SK-N-SH treated with all-trans-retinoic acid at 6 μM for 48 hours (cell line): Measurements from ENCODE around the gene OPHN1.

Experiments used
- BACH2 ChIP-seq: fragments of 250-450 bp; sonication (Bioruptor Pico); IDR thresholded peaks from 2 replicates; pipeline ENCODE4 v1.9.0; 2021; ENCODE audit warnings: mild to moderate bottlenecking, borderline replicate concordance
- OSR1 ChIP-seq: fragments of 250-450 bp; sonication (Bioruptor Pico); IDR thresholded peaks from 2 replicates; pipeline ENCODE4 v1.8.0; 2022; ENCODE audit warnings: moderate library complexity, mild to moderate bottlenecking, inconsistent platforms
- RARB ChIP-seq: fragments of 250-450 bp; sonication (Bioruptor Pico); IDR thresholded peaks from 2 replicates; pipeline ENCODE4 v1.8.0; 2021; ENCODE audit warnings: mild to moderate bottlenecking, moderate library complexity
- ZFP3 ChIP-seq: fragments of 250-450 bp; sonication (Bioruptor Pico); IDR thresholded peaks from 2 replicates; pipeline ENCODE4 v1.5.0; 2020; ENCODE audit warnings: mild to moderate bottlenecking, moderate library complexity
- ZFP30 ChIP-seq: fragments of 450-650 bp; formaldehyde crosslinking; IDR thresholded peaks from 2 replicates; pipeline ENCODE4 v1.5.0; 2022; ENCODE audit warnings: mild to moderate bottlenecking, moderate library complexity
- ZNF70 ChIP-seq: fragments of 450-650 bp; formaldehyde crosslinking; IDR thresholded peaks from 2 replicates; pipeline ENCODE4 v1.5.0; 2020; ENCODE audit warnings: mild to moderate bottlenecking, moderate library complexity
- TF ChIP-seq, protein P1 (sequence below): fragments of 250-450 bp; sonication (Bioruptor Pico); IDR thresholded peaks from 2 replicates; pipeline ENCODE4 v1.8.0; 2020; ENCODE audit warnings: mild to moderate bottlenecking, moderate library complexity, borderline replicate concordance
- TF ChIP-seq, protein P2 (sequence below): fragments of 250-450 bp; sonication (Bioruptor Pico); IDR thresholded peaks from 2 replicates; pipeline ENCODE4 v1.5.0; 2020; ENCODE audit warnings: mild to moderate bottlenecking, moderate library complexity

DNA sequence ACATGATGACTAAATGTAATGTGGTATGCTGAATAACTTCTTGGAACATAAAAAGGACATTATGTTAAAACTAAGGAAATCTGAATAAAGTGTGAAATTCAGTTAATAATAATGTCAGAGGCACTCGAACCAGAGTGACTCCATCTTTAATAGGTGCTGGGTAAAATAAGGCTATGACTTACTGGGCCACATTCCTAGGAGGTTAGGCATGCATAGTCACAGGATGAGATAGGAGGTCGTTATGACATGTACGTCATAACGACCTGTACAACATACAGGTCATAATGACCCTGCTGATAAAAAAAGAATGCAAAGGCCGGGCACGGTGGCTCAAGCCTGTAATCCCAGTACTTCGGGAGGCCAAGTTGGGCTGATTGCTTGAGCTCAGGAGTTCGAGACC, 28.9 kb upstream of the OPHN1 start:
- TF ChIP-seq, protein P1, sequence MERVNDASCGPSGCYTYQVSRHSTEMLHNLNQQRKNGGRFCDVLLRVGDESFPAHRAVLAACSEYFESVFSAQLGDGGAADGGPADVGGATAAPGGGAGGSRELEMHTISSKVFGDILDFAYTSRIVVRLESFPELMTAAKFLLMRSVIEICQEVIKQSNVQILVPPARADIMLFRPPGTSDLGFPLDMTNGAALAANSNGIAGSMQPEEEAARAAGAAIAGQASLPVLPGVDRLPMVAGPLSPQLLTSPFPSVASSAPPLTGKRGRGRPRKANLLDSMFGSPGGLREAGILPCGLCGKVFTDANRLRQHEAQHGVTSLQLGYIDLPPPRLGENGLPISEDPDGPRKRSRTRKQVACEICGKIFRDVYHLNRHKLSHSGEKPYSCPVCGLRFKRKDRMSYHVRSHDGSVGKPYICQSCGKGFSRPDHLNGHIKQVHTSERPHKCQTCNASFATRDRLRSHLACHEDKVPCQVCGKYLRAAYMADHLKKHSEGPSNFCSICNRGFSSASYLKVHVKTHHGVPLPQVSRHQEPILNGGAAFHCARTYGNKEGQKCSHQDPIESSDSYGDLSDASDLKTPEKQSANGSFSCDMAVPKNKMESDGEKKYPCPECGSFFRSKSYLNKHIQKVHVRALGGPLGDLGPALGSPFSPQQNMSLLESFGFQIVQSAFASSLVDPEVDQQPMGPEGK (CRISPR knock-in tag), result no peak
- TF ChIP-seq BACH2 (CRISPR knock-in tag) (no peak), ZFP30 (CRISPR knock-in tag) (no peak), OSR1 (no peak), ZFP3 (CRISPR knock-in tag) (no peak), RARB (CRISPR knock-in tag) (no peak), ZNF70 (CRISPR knock-in tag) (no peak)
- TF ChIP-seq, protein P2, sequence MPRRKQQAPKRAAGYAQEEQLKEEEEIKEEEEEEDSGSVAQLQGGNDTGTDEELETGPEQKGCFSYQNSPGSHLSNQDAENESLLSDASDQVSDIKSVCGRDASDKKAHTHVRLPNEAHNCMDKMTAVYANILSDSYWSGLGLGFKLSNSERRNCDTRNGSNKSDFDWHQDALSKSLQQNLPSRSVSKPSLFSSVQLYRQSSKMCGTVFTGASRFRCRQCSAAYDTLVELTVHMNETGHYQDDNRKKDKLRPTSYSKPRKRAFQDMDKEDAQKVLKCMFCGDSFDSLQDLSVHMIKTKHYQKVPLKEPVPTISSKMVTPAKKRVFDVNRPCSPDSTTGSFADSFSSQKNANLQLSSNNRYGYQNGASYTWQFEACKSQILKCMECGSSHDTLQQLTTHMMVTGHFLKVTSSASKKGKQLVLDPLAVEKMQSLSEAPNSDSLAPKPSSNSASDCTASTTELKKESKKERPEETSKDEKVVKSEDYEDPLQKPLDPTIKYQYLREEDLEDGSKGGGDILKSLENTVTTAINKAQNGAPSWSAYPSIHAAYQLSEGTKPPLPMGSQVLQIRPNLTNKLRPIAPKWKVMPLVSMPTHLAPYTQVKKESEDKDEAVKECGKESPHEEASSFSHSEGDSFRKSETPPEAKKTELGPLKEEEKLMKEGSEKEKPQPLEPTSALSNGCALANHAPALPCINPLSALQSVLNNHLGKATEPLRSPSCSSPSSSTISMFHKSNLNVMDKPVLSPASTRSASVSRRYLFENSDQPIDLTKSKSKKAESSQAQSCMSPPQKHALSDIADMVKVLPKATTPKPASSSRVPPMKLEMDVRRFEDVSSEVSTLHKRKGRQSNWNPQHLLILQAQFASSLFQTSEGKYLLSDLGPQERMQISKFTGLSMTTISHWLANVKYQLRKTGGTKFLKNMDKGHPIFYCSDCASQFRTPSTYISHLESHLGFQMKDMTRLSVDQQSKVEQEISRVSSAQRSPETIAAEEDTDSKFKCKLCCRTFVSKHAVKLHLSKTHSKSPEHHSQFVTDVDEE (CRISPR knock-in tag), result no peak
